ENCODE results near the gene GNB5. TPM values are rescaled to one million over a fixed set of nuclear protein-coding genes. Genes with fewer than 3 reads are reported as not detected.

GNB5 gene
- total and polyA plus RNA-seq, 2 of the 13 experiments (the other 11 are each of a cell fraction or from before 2014, with no cell fraction given): 13.7 to 14.4 TPM

- no peak for TF ChIP-seq ZBTB44 (CRISPR knock-in tag; IDR thresholded peaks at IDR 0.05)
- no peak for TF ChIP-seq ZHX2 (IDR thresholded peaks at IDR 0.05; ENCODE audit: low read depth)
- TF ChIP-seq ZHX2 (CRISPR knock-in tag; IDR thresholded peaks at IDR 0.05; ENCODE audit: borderline replicate concordance): no peak
- TF ChIP-seq ZNF713 (CRISPR knock-in tag; IDR thresholded peaks at IDR 0.05): no peak
- TF ChIP-seq ZNF792 (CRISPR knock-in tag; IDR thresholded peaks at IDR 0.05): peak; percentile 60; the same call in 1 of the 2 replicates
- no peak for TF ChIP-seq ZBTB21 (CRISPR knock-in tag; IDR thresholded peaks at IDR 0.05)
- TF ChIP-seq HINFP (CRISPR knock-in tag; IDR thresholded peaks at IDR 0.05; ENCODE audit: low read depth): no peak
- peak; percentile 89 for TF ChIP-seq FOXP4 (CRISPR knock-in tag; IDR thresholded peaks at IDR 0.05)
- peak; percentile 76; the same call in 1 of the 2 replicates for TF ChIP-seq HOMEZ (CRISPR knock-in tag; IDR thresholded peaks at IDR 0.05; ENCODE audit: low read depth)
- TF ChIP-seq CEBPG (CRISPR knock-in tag; IDR thresholded peaks at IDR 0.05): peak; percentile 70
- TF ChIP-seq ZKSCAN1 (IDR thresholded peaks at IDR 0.05; ENCODE audit: low read length): no peak
- TF ChIP-seq NCOA1 (CRISPR knock-in tag; IDR thresholded peaks at IDR 0.05): 0 out of 2 replicates have a peak, but pooled peaks have one; percentile 47
- TF ChIP-seq ZNF253 (CRISPR knock-in tag; IDR thresholded peaks at IDR 0.05; ENCODE audit: borderline replicate concordance): no peak
- TF ChIP-seq CBFB (CRISPR knock-in tag; IDR thresholded peaks at IDR 0.05): no peak
- TF ChIP-seq ZFYVE20 (CRISPR knock-in tag; IDR thresholded peaks at IDR 0.05; ENCODE audit: borderline replicate concordance, low read depth): no peak
- no peak for TF ChIP-seq FOXK2 (IDR thresholded peaks at IDR 0.05)
These were observed 75.4 kb downstream of the GNB5 start (continued) for GRCh38 chr15:52115598-52116427.

Data from HepG2 (cell line).